Upper lobe of left lung (tissue), 6 donors: ENCODE results near the gene KCNN4. TPM values are rescaled to one million over a fixed set of nuclear protein-coding genes. Genes with fewer than 3 reads are reported as not detected.
A peak's percentile ranks its signal among the peaks of the same experiment; 100 is the strongest.

ENCODE experiments used
- ATAC-seq, 2 donors: fragments of 200-7000 bp; cut with Tn5 transposase; one replicate each; pipeline ENCODE4 v1.9.1; 2022; ENCODE audit warnings: mild to moderate bottlenecking in 2 of 2, moderate library complexity in 2 of 2; ENCODE audit not compliant: low FRiP score in 2 of 2
- DNase-seq, 2 donors: peaks; one replicate each; pipeline ENCODE4 v3.0.0-alpha.2; 2019 to 2020
- H3K27ac ChIP-seq, 4 donors: fragments of 200-600 bp; sonication (generic); one replicate each; pipeline ENCODE4 v1.5.1; 2016 to 2019
- H3K27me3 ChIP-seq, 4 donors: fragments of 200-600 bp; sonication (generic); one replicate each; pipeline ENCODE4 v1.5.1; 2017 to 2019
- H3K36me3 ChIP-seq, 4 donors: fragments of 200-600 bp; sonication (generic); one replicate each; pipeline ENCODE4 v1.5.1; 2016 to 2019
- H3K4me1 ChIP-seq, 4 donors: fragments of 200-600 bp; sonication (generic); one replicate each; pipeline ENCODE4 v1.5.1; 2018 to 2019
- H3K4me3 ChIP-seq, 4 donors: fragments of 200-600 bp; sonication (generic); one replicate each; pipeline ENCODE4 v1.5.1; 2017 to 2019; ENCODE audit warnings: mild to moderate bottlenecking in 2 of 4, moderate library complexity in 1 of 4
- H3K9me3 ChIP-seq, 4 donors: fragments of 200-600 bp; sonication (generic); one replicate each; pipeline ENCODE4 v1.5.1; 2018 to 2019
- EP300 ChIP-seq, 4 donors: sonication (generic); formaldehyde crosslinking; IDR thresholded peaks; one replicate each; pipeline ENCODE4 v1.5.1; 2017; ENCODE audit warnings: antibody characterized with exemption in 4 of 4, control low read depth in 2 of 4
- POLR2A ChIP-seq, 4 donors: fragments of 450-650 bp; IDR thresholded peaks; one replicate each; pipeline ENCODE4 v1.5.1; 2016 to 2017; ENCODE audit warnings: antibody characterized with exemption in 4 of 4, mild to moderate bottlenecking in 2 of 4
- POLR2AphosphoS5 ChIP-seq, 2 donors: sonication (generic); formaldehyde crosslinking; IDR thresholded peaks; one replicate each; pipeline ENCODE4 v1.5.1; 2017; ENCODE audit warnings: antibody characterized with exemption in 2 of 2
- WGBS, 2 donors: methylation state at CpG; one replicate each; pipeline ENCODE4 v1.1.5; 2017 to 2018; 5-methylcytosine and 5-hydroxymethylcytosine counted together
- total RNA-seq, 6 donors: library from RNA; depleted of rRNA in 4 of 6; stranded (reverse); fragments of >200 nt in 4 of 6; gene quantifications; one replicate each; pipeline versions ENCODE4 v1.1.0 to v1.2.1, GENCODE V29; 2016 to 2021
- TF ChIP-seq, protein P1 (sequence below), 6 experiments: fragments of 450-650 bp in 4 of 6; fragments of 200-600 bp in 2 of 6; sonication (generic) in 2 of 6; IDR thresholded peaks; one replicate each; pipeline ENCODE4 v1.5.1; 2016 to 2019; ENCODE audit warnings: antibody characterized with exemption in 6 of 6
- donor health status: DM: no; HTN: no; CAD: no; lungs with moderate emphysema.
- donor health status: DM: no; HTN: yes; CAD: no; lungs with severe emphysema.

KCNN4 gene
- total RNA-seq, 6 donors from 2014 or later = 4.7 to 43.0 (median 10.4) TPM

- Histone ChIP-seq H3K4me1 (peaks cover 8 to 14% (median 13%) of the 10 kb centered on the region in 4 donors), H3K27me3 (no peaks in the 10 kb centered on the region), H3K27ac (no peak overlapping the region), H3K36me3 (no peaks in the 10 kb centered on the region), H3K4me3 (no peak overlapping the region), H3K9me3 (no peaks in the 10 kb centered on the region)
- no peak for DNase-seq
- no peak for TF ChIP-seq POLR2AphosphoS5 (IDR thresholded peaks at IDR 0.05)
- ATAC-seq = no peak
- WGBS, 2 donors = 31 to 63% methylated on average over 1 of the region's 1 CpG
Measured at GRCh38 chr19:43786665-43787064, 5.9 kb upstream of the KCNN4 start.

DNA sequence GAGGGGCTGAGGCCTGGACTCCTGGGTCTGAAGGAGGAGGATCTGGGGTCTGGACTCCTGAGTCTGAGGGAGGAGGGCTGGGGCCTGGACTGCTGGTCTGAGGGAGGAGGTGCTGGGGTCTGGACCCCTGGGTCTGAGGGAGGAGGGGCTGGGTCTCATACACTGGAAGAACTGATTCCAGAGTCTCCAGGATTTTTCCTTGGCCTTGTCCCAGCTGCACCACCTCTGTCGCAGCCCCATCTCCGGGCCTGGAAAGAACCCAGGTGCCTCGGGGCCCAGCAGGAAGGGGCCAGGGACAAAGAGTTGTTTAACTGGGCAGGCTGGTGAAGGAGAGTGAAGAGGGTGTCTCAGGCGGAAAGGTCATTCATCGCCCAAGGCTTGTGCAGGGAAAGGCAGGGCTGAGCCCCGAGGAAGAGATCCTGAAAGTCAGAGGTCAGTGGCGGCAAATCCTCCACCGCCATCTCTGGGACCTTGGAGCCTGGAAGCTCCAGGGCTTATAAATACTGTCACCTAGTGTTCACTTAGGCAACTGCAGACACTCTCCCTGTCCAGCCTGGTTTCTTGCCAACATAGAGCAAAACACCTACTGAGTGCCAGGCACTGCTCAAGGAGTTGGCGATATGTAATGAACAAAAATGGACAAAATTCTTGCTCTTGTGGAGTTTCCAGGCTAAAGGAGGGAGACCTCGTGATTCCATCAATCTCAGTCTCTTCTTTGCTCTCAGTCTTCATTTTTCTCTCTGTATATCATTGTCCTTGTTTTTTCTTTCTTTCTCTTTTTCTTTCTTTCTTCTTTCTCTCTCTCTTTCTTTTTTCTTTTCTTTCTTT is 4.4 kb upstream of the KCNN4 start:
- peak in 1 of 2 donors; percentile 75 for DNase-seq
- H3K36me3 ChIP-seq = no peaks in the 10 kb centered on the region
- WGBS, 2 donors = 4 to 18% methylated on average over 7 to 10 of the region's 10 CpGs
- H3K27me3 ChIP-seq = no peaks in the 10 kb centered on the region
- peak; percentile 79 to 90 for ATAC-seq
- no peak for TF ChIP-seq EP300 (IDR thresholded peaks at IDR 0.05)
- TF ChIP-seq, protein P1, sequence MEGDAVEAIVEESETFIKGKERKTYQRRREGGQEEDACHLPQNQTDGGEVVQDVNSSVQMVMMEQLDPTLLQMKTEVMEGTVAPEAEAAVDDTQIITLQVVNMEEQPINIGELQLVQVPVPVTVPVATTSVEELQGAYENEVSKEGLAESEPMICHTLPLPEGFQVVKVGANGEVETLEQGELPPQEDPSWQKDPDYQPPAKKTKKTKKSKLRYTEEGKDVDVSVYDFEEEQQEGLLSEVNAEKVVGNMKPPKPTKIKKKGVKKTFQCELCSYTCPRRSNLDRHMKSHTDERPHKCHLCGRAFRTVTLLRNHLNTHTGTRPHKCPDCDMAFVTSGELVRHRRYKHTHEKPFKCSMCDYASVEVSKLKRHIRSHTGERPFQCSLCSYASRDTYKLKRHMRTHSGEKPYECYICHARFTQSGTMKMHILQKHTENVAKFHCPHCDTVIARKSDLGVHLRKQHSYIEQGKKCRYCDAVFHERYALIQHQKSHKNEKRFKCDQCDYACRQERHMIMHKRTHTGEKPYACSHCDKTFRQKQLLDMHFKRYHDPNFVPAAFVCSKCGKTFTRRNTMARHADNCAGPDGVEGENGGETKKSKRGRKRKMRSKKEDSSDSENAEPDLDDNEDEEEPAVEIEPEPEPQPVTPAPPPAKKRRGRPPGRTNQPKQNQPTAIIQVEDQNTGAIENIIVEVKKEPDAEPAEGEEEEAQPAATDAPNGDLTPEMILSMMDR (IDR thresholded peaks at IDR 0.05) = peak; percentile 89 to 96 (median 92)
- TF ChIP-seq POLR2AphosphoS5 (IDR thresholded peaks at IDR 0.05) = no peak
- no peak for TF ChIP-seq POLR2A (IDR thresholded peaks at IDR 0.05)
- no peaks in the 10 kb centered on the region for H3K9me3 ChIP-seq
- peaks cover 11 to 26% (median 16%) of the 10 kb centered on the region in 4 donors for H3K4me1 ChIP-seq
- H3K27ac ChIP-seq = peak overlapping the region in 2 of 4 donors; percentile 30 to 59
- peak overlapping the region in 1 of 4 donors; percentile 6 for H3K4me3 ChIP-seq

GRCh38 chr19:43784241-43784980 is 3.6 kb upstream of the KCNN4 start:
- H3K9me3 ChIP-seq = no peaks in the 10 kb centered on the region
- peak in 1 of 4 donors; percentile 43 for TF ChIP-seq EP300 (IDR thresholded peaks at IDR 0.05)
- TF ChIP-seq, protein P1 (IDR thresholded peaks at IDR 0.05) = no peak
- no peak overlapping the region for H3K4me3 ChIP-seq
- peaks cover 18 to 34% (median 23%) of the 10 kb centered on the region in 4 donors for H3K4me1 ChIP-seq
- no peaks in the 10 kb centered on the region for H3K27me3 ChIP-seq
- DNase-seq (peak in 1 of 2 donors; percentile 62), ATAC-seq (peak; percentile 78 to 92)
- H3K27ac ChIP-seq = peak overlapping the region in 2 of 4 donors; percentile 43 to 59
- 58 to 72% methylated on average over 4 of the region's 4 CpGs for WGBS, 2 donors
- no peaks in the 10 kb centered on the region for H3K36me3 ChIP-seq

- no peak overlapping the region for H3K27ac ChIP-seq
- H3K4me1 ChIP-seq = peaks cover 26 to 41% (median 31%) of the 10 kb centered on the region in 4 donors
- DNase-seq (no peak), ATAC-seq (no peak)
- no peaks in the 10 kb centered on the region for H3K27me3 ChIP-seq
- H3K4me3 ChIP-seq = no peak overlapping the region
- whole genome bisulfite sequencing, 2 donors = 89 to 98% methylated on average over 8 of the region's 8 CpGs
- TF ChIP-seq, protein P1 (IDR thresholded peaks at IDR 0.05) = no peak
- no peak for TF ChIP-seq POLR2A (IDR thresholded peaks at IDR 0.05)
- no peak for TF ChIP-seq POLR2AphosphoS5 (IDR thresholded peaks at IDR 0.05)
- TF ChIP-seq EP300 (IDR thresholded peaks at IDR 0.05) = no peak
- no peaks in the 10 kb centered on the region for H3K9me3 ChIP-seq
- no peaks in the 10 kb centered on the region for H3K36me3 ChIP-seq
Measured at GRCh38 chr19:43783636-43784035, 2.9 kb upstream of the KCNN4 start.

- H3K9me3 ChIP-seq = no peaks in the 10 kb centered on the region
- no peak overlapping the region for H3K4me3 ChIP-seq
- no peaks in the 10 kb centered on the region for H3K27me3 ChIP-seq
- H3K36me3 ChIP-seq = no peaks in the 10 kb centered on the region
- peaks cover 34 to 50% (median 40%) of the 10 kb centered on the region in 4 donors for H3K4me1 ChIP-seq
- DNase-seq (peak in 1 of 2 donors; percentile 75), ATAC-seq (peak in 1 of 2 donors; percentile 20)
- TF ChIP-seq POLR2A (IDR thresholded peaks at IDR 0.05) (no peak), POLR2AphosphoS5 (IDR thresholded peaks at IDR 0.05) (no peak), EP300 (IDR thresholded peaks at IDR 0.05) (no peak)
- TF ChIP-seq, protein P1 (IDR thresholded peaks at IDR 0.05) = no peak
- H3K27ac ChIP-seq = peak overlapping the region in 1 of 4 donors; percentile 30
- 73 to 79% methylated on average over 13 to 24 of the region's 24 CpGs for WGBS, 2 donors
Measured at GRCh38 chr19:43782689-43783231, 2.0 kb upstream of the KCNN4 start.
